HCT116 (cell line): ENCODE measurements around the gene DOCK7. TPM values are rescaled to one million over a fixed set of nuclear protein-coding genes. Genes with fewer than 3 reads are reported as not detected.
"Not testable (repeated sequence)": the region's sequence is repeated elsewhere in the genome, so short reads cannot be mapped to it uniquely, and the experiment has no call there.

ENCODE experiments used
- ATAC-seq: fragments of 200-7000 bp; cut with Tn5 transposase; 2 replicates; pipeline ENCODE4 v1.9.1; 2020; ENCODE audit warnings: mild to moderate bottlenecking, moderate library complexity
- BruUV-seq: library from RNA; stranded (reverse); fragments of 400-500 nt; replicated peaks from 2 replicates; lab custom pipeline; 2021; lab: Mats Ljungman, UMichigan
- CTCF ChIA-PET: fragments of 300-600 bp; sonication (Branson Sonifier 250); formaldehyde crosslinking; loops from one replicate; lab custom pipeline; 2021; ENCODE audit warnings: antibody characterized with exemption; lab: Charles Lee
- POLR2A ChIA-PET: fragments of 300-600, 350-600 bp; sonication (Branson Sonifier 250); formaldehyde crosslinking; loops from one replicate; lab custom pipeline; 2021; ENCODE audit warnings: antibody characterized with exemption; lab: Charles Lee
- RAD21 ChIA-PET, 2 experiments: fragments of 300-600 bp; sonication (Branson Sonifier 250); formaldehyde crosslinking; loops; one replicate each; lab custom pipeline; 2023; ENCODE audit warnings: low total read pairs in 2 of 2; ENCODE audit not compliant: uncharacterized antibody in 2 of 2, unreplicated experiment in 2 of 2, low non-redundant PET in 1 of 2; lab: Charles Lee
- DNase-seq: peaks from one replicate; pipeline ENCODE4 v3.0.0-alpha.2; 2010; ENCODE audit warnings: low read depth, low spot score
- H2AFZ ChIP-seq: fragments of 200-600 bp; shearing (Covaris generic), sonication (generic); 2 replicates; pipeline ENCODE4 v1.6.1; 2017; ENCODE audit warnings: low read depth, mixed run types, mixed read lengths, antibody characterized with exemption, low read length; ENCODE audit not compliant: poor library complexity, severe bottlenecking
- H3K27ac ChIP-seq: 2 replicates; pipeline ENCODE4 v1.5.1; 2012; ENCODE audit warnings: low read depth, low read length
- H3K27me3 ChIP-seq: fragments of 200-600 bp; sonication (generic); 2 replicates; pipeline ENCODE4 v1.6.1; 2016; ENCODE audit warnings: mixed run types, low read length, mixed read lengths; ENCODE audit not compliant: insufficient read depth
- H3K36me3 ChIP-seq, 2 experiments: fragments of 200-500 bp in 1 of 2; fragments of 200-600 bp in 1 of 2; sonication (Bioruptor generic) in 1 of 2; sonication (generic) in 1 of 2; 2 replicates each; pipeline versions ENCODE4 v1.5.1 to v1.6.1; 2014 to 2016; ENCODE audit warnings: low read length in 2 of 2, inconsistent platforms in 1 of 2, mixed read lengths in 1 of 2, mixed run types in 1 of 2; ENCODE audit not compliant: insufficient read depth in 2 of 2, control insufficient read depth in 1 of 2
- H3K4me1 ChIP-seq, 2 experiments: fragments of 200-600 bp in 1 of 2; sonication (generic) in 1 of 2; 2 replicates each; pipeline versions ENCODE4 v1.5.1 to v1.6.1; 2012 to 2017; ENCODE audit warnings: low read length in 2 of 2, inconsistent platforms in 1 of 2, mild to moderate bottlenecking in 1 of 2, mixed read lengths in 1 of 2, mixed run types in 1 of 2, moderate library complexity in 1 of 2; ENCODE audit not compliant: insufficient read depth in 2 of 2, control insufficient read depth in 1 of 2
- H3K4me2 ChIP-seq: fragments of 200-600 bp; sonication (generic); 2 replicates; pipeline ENCODE4 v1.6.1; 2017; ENCODE audit warnings: mixed run types, low read length, mixed read lengths
- H3K4me3 ChIP-seq, 2 experiments: fragments of 200-600 bp in 1 of 2; sonication (generic) in 1 of 2; replicated peaks in 1 of 2; 2 replicates each; pipeline ENCODE4 v1.5.1; 2011 to 2016; ENCODE audit warnings: low read length in 2 of 2, control low read depth in 1 of 2, low read depth in 1 of 2, mild to moderate bottlenecking in 1 of 2, mixed read lengths in 1 of 2, mixed run types in 1 of 2
- H3K79me2 ChIP-seq: fragments of 200-600 bp; sonication (generic); 2 replicates; pipeline ENCODE4 v1.6.1; 2017; ENCODE audit warnings: mild to moderate bottlenecking, mixed run types, low read length, moderate library complexity, mixed read lengths; ENCODE audit not compliant: insufficient read depth
- H3K9ac ChIP-seq: fragments of 200-600 bp; sonication (generic); 2 replicates; pipeline ENCODE4 v1.6.1; 2016; ENCODE audit warnings: low read length, mixed read lengths
- H3K9me2 ChIP-seq: fragments of 200-600 bp; sonication (generic), shearing (Covaris generic); 2 replicates; pipeline ENCODE4 v1.6.1; 2017; ENCODE audit warnings: mixed run types, mild to moderate bottlenecking, moderate library complexity; ENCODE audit not compliant: insufficient read depth
- H3K9me3 ChIP-seq, 2 experiments: fragments of 200-500 bp in 1 of 2; fragments of 200-600 bp in 1 of 2; sonication (Bioruptor generic) in 1 of 2; sonication (generic) in 1 of 2; 2 replicates each; pipeline ENCODE4 v1.6.1; 2014 to 2017; ENCODE audit warnings: low read length in 2 of 2, mixed read lengths in 2 of 2, inconsistent platforms in 1 of 2, low read depth in 1 of 2, mild to moderate bottlenecking in 1 of 2, mixed run types in 1 of 2, moderate library complexity in 1 of 2; ENCODE audit not compliant: control insufficient read depth in 1 of 2, insufficient read depth in 1 of 2
- H4K20me1 ChIP-seq: fragments of 200-600 bp; sonication (generic), shearing (Covaris generic); 2 replicates; pipeline ENCODE4 v1.6.1; 2017; ENCODE audit warnings: mixed run types, mild to moderate bottlenecking, moderate library complexity; ENCODE audit not compliant: insufficient read depth
- EZH2 ChIP-seq: fragments of 200-600 bp; sonication (generic); IDR thresholded peaks from 2 replicates; pipeline ENCODE4 v1.6.1; 2017; ENCODE audit warnings: antibody characterized with exemption, mixed run types
- EZH2phosphoT487 ChIP-seq: fragments of 200-600 bp; IDR thresholded peaks from 2 replicates; pipeline ENCODE4 v1.6.1; 2018; ENCODE audit warnings: antibody characterized with exemption, borderline replicate concordance
- FOSL1 ChIP-seq: IDR thresholded peaks from 2 replicates; pipeline ENCODE4 v1.6.1; 2012; ENCODE audit warnings: low read depth
- JUND ChIP-seq: IDR thresholded peaks from 2 replicates; pipeline ENCODE4 v1.6.1; 2012
- RAD21 ChIP-seq: IDR thresholded peaks from 2 replicates; pipeline ENCODE4 v1.6.1; 2012; ENCODE audit warnings: low read depth, mild to moderate bottlenecking
- REST ChIP-seq: IDR thresholded peaks from 2 replicates; pipeline ENCODE4 v1.6.1; 2012; ENCODE audit warnings: low read depth
- SIN3A ChIP-seq: IDR thresholded peaks from 2 replicates; pipeline ENCODE4 v1.6.1; 2012; ENCODE audit warnings: low read depth
- SRF ChIP-seq: IDR thresholded peaks from 2 replicates; pipeline ENCODE4 v1.6.1; 2012; ENCODE audit warnings: low read depth
- intact Hi-C: fragments of 100-400 bp; cut with micrococcal nuclease; formaldehyde crosslinking; loops from 2 replicates; pipeline ENCODE4 v1.10.0; 2022
- total RNA-seq: library from RNA; stranded (reverse); gene quantifications from one replicate; pipeline ENCODE4 v1.2.1, GENCODE V29; 2021; ENCODE audit not compliant: unreplicated experiment

The DOCK7 gene
- total RNA-seq, 1 experiment from 2014 or later = 49.0 TPM

GRCh38 chr1:62572476-62572875, 115.7 kb downstream of the DOCK7 start:
- Histone ChIP-seq H3K4me3 (no peak overlapping the region), H3K9me3 (0 out of 4 replicates have a peak, but pooled peaks cover 0 to 5% of the 10 kb centered on the region in 2 experiments), H3K4me1 (no peaks in the 10 kb centered on the region), H3K27ac (no peak overlapping the region), H3K27me3 (no peaks in the 10 kb centered on the region), H3K9me2 (no peaks in the 10 kb centered on the region), H3K36me3 (no peaks in the 10 kb centered on the region), H2AFZ (no peak overlapping the region)
- intact Hi-C loops = no loop called here
- DNase-seq = no peak
- RAD21 ChIA-PET = no interaction called here
- POLR2A ChIA-PET = no interaction called here
- TF ChIP-seq EZH2 (no peak), SIN3A (no peak), SRF (no peak), REST (no peak), EZH2phosphoT487 (no peak), JUND (no peak), FOSL1 (no peak), RAD21 (no peak)
- TF ChIP-seq, all 23 proteins: peak for 0
- Histone ChIP-seq H3K9ac (no peak overlapping the region), H3K4me2 (no peak overlapping the region), H4K20me1 (no peaks in the 10 kb centered on the region), H3K79me2 (no peaks in the 10 kb centered on the region)
- no TSS peak for BruUV-seq
- no peak for ATAC-seq
- CTCF ChIA-PET = no interaction called here

- POLR2A ChIA-PET, H3K27ac ChIP-seq, H4K20me1 ChIP-seq, H3K9me3 ChIP-seq, H3K4me2 ChIP-seq, H3K36me3 ChIP-seq, H3K79me2 ChIP-seq, DNase-seq, BruUV-seq, intact Hi-C loops, H2AFZ ChIP-seq, H3K9ac ChIP-seq, RAD21 ChIA-PET, H3K27me3 ChIP-seq, CTCF ChIA-PET, H3K4me1 ChIP-seq, H3K9me2 ChIP-seq, H3K4me3 ChIP-seq, ATAC-seq: not testable (repeated sequence)
Observed at GRCh38 chr1:62571517-62571916, 116.7 kb downstream of the DOCK7 start.

GRCh38 chr1:62567926-62568325, 120.3 kb downstream of the DOCK7 start:
- BruUV-seq, H3K9me2 ChIP-seq, H3K4me3 ChIP-seq, H3K27ac ChIP-seq, H3K9me3 ChIP-seq, ATAC-seq, CTCF ChIA-PET, H3K27me3 ChIP-seq, H3K4me2 ChIP-seq, H3K79me2 ChIP-seq, intact Hi-C loops, H3K36me3 ChIP-seq, H4K20me1 ChIP-seq, RAD21 ChIA-PET, DNase-seq, H2AFZ ChIP-seq, H3K9ac ChIP-seq, H3K4me1 ChIP-seq: not testable (repeated sequence)
- POLR2A ChIA-PET = interaction anchor here (0.7 kb wide), 1 partner anchor 830 kb away, joined by 3 read pairs; no protein-coding TSS in a partner anchor
